GM12873 (cell line): ENCODE measurements around the gene SHC4.

Experiments used
- CTCF ChIP-seq: IDR thresholded peaks from 2 replicates; pipeline ENCODE4 v1.5.1; 2012; ENCODE audit warnings: low read depth, mild to moderate bottlenecking, moderate library complexity, low read length, control low read depth; ENCODE audit not compliant: insufficient read depth; ENCODE audit errors: missing control alignments

Gene SHC4

GRCh38 chr15:48922046-48922445, 41.7 kb downstream of the SHC4 start:
- no peak for TF ChIP-seq CTCF

- no peak for TF ChIP-seq CTCF
Measured at GRCh38 chr15:48916721-48917120, 47.0 kb downstream of the SHC4 start.

GRCh38 chr15:48915861-48916260, 47.9 kb downstream of the SHC4 start:
- TF ChIP-seq CTCF: no peak

- no peak for TF ChIP-seq CTCF
Measured at GRCh38 chr15:48914717-48915116, 49.0 kb downstream of the SHC4 start.

- no peak for TF ChIP-seq CTCF
Measured at GRCh38 chr15:48913141-48913540, 50.6 kb downstream of the SHC4 start.

- TF ChIP-seq CTCF: no peak
Measured at GRCh38 chr15:48905847-48906246, 57.9 kb downstream of the SHC4 start.

- no peak for TF ChIP-seq CTCF
Measured at GRCh38 chr15:48905216-48905615, 58.5 kb downstream of the SHC4 start.
